Measurements from ENCODE around the gene PCDHB13. TPM values are rescaled to one million over a fixed set of nuclear protein-coding genes. Genes with fewer than 3 reads are reported as not detected.
A peak's percentile ranks its signal among the peaks of the same experiment; 100 is the strongest.
"Not testable (repeated sequence)": the region's sequence is repeated elsewhere in the genome, so short reads cannot be mapped to it uniquely, and the experiment has no call there.

PCDHB13 gene
- not detected for total RNA-seq

GRCh38 chr5:141213656-141214339 lies at the start of gene PCDHB13:
PCDHB13 (plus strand) TSS chr5:141213919; CDS start chr5:141214124, 205 bp downstream.
- ATAC-seq (ENCODE audit: low read depth); H3K27ac Mint-ChIP-seq; H3K4me1 Mint-ChIP-seq; DNase-seq; H3K36me3 Mint-ChIP-seq; POLR2A ChIA-PET; H3K4me3 Mint-ChIP-seq: not testable (repeated sequence)
- Mint-ChIP-seq H3K27me3 (peaks cover 22% of the 10 kb centered on the region), H3K9me3 (peaks cover 18% of the 10 kb centered on the region)

- Mint-ChIP-seq H3K4me3 (no peak within 1 kb of the TSS), H3K9me3 (peaks cover 1% of the 10 kb centered on the region), H3K4me1 (no peaks in the 10 kb centered on the region), H3K27ac (no peak within 1 kb of the TSS), H3K36me3 (no peaks in the 10 kb centered on the region), H3K27me3 (no peaks in the 10 kb centered on the region)
- DNase-seq: no peak
- no peak for ATAC-seq (ENCODE audit: low read depth)
- POLR2A ChIA-PET: no interaction called here
These were observed 41.1 kb upstream of the PCDHB13 start, which contains the start of gene PCDHB7 for GRCh38 chr5:141172381-141173204. PCDHB7 (plus strand) TSS chr5:141172644; CDS start chr5:141172836, 192 bp downstream.

GRCh38 chr5:141174291-141175104 lies 39.2 kb upstream of the PCDHB13 start:
- H3K4me1 Mint-ChIP-seq; H3K27me3 Mint-ChIP-seq; H3K36me3 Mint-ChIP-seq; ATAC-seq (ENCODE audit: low read depth); H3K4me3 Mint-ChIP-seq; DNase-seq; H3K9me3 Mint-ChIP-seq; POLR2A ChIA-PET: not testable (repeated sequence)
- peak overlapping the region; percentile 18 for H3K27ac Mint-ChIP-seq

- no peak for DNase-seq
- peaks cover 1% of the 10 kb centered on the region for H3K9me3 Mint-ChIP-seq
- POLR2A ChIA-PET: no interaction called here
- no peak overlapping the region for H3K27ac Mint-ChIP-seq
- ATAC-seq (ENCODE audit: low read depth): no peak
- H3K4me3 Mint-ChIP-seq: no peak overlapping the region
- H3K36me3 Mint-ChIP-seq: no peaks in the 10 kb centered on the region
- no peaks in the 10 kb centered on the region for H3K4me1 Mint-ChIP-seq
- no peaks in the 10 kb centered on the region for H3K27me3 Mint-ChIP-seq
These were observed 37.8 kb upstream of the PCDHB13 start for GRCh38 chr5:141175933-141176332.

GRCh38 chr5:141177577-141178191 lies 36.0 kb upstream of the PCDHB13 start, which contains the start of gene PCDHB8:
PCDHB8 (plus strand) TSS chr5:141177790; CDS start chr5:141178035, 245 bp downstream.
- not testable (repeated sequence) for H3K27me3 Mint-ChIP-seq; ATAC-seq (ENCODE audit: low read depth); H3K36me3 Mint-ChIP-seq

GRCh38 chr5:141179371-141179770 lies 34.3 kb upstream of the PCDHB13 start:
- H3K9me3 Mint-ChIP-seq; H3K27ac Mint-ChIP-seq; H3K4me1 Mint-ChIP-seq; H3K27me3 Mint-ChIP-seq; POLR2A ChIA-PET; ATAC-seq (ENCODE audit: low read depth); H3K36me3 Mint-ChIP-seq; H3K4me3 Mint-ChIP-seq: not testable (repeated sequence)
- peak; percentile 44 for DNase-seq

More at GRCh38 chr5:141177577-141178191, 36.0 kb upstream of the PCDHB13 start, which contains the start of gene PCDHB8:
- H3K27ac Mint-ChIP-seq, H3K4me1 Mint-ChIP-seq, POLR2A ChIA-PET, H3K9me3 Mint-ChIP-seq, H3K4me3 Mint-ChIP-seq, DNase-seq: not testable (repeated sequence)

- DNase-seq; H3K4me1 Mint-ChIP-seq; H3K36me3 Mint-ChIP-seq; ATAC-seq (ENCODE audit: low read depth); H3K4me3 Mint-ChIP-seq; POLR2A ChIA-PET; H3K27ac Mint-ChIP-seq; H3K9me3 Mint-ChIP-seq: not testable (repeated sequence)
- peaks cover 12% of the 10 kb centered on the region for H3K27me3 Mint-ChIP-seq
These were observed 33.8 kb upstream of the PCDHB13 start for GRCh38 chr5:141179876-141180275.

GRCh38 chr5:141180313-141180712 lies 33.4 kb upstream of the PCDHB13 start:
- no peaks in the 10 kb centered on the region for H3K4me1 Mint-ChIP-seq
- DNase-seq: no peak
- H3K9me3 Mint-ChIP-seq: peaks cover 8% of the 10 kb centered on the region
- no peak for ATAC-seq (ENCODE audit: low read depth)
- no peak overlapping the region for H3K27ac Mint-ChIP-seq
- H3K27me3 Mint-ChIP-seq: peaks cover 15% of the 10 kb centered on the region
- POLR2A ChIA-PET: no interaction called here
- H3K36me3 Mint-ChIP-seq: no peaks in the 10 kb centered on the region
- H3K4me3 Mint-ChIP-seq: no peak overlapping the region

GRCh38 chr5:141182248-141182647 lies 31.5 kb upstream of the PCDHB13 start, which contains the start of gene PCDHB16:
PCDHB16 (plus strand) TSS chr5:141182387; CDS start chr5:141182560, 173 bp downstream.
- Mint-ChIP-seq H3K36me3 (no peaks in the 10 kb centered on the region), H3K27me3 (peaks cover 16% of the 10 kb centered on the region), H3K4me1 (no peaks in the 10 kb centered on the region), H3K9me3 (peaks cover 13% of the 10 kb centered on the region), H3K4me3 (no peak within 1 kb of the TSS), H3K27ac (peak within 1 kb of the TSS; percentile 19)
- ATAC-seq (ENCODE audit: low read depth) (no peak), DNase-seq (no peak)
- POLR2A ChIA-PET: no interaction called here

GRCh38 chr5:141184117-141184855 lies 29.4 kb upstream of the PCDHB13 start:
- ATAC-seq (ENCODE audit: low read depth); H3K4me1 Mint-ChIP-seq; H3K4me3 Mint-ChIP-seq; H3K36me3 Mint-ChIP-seq; H3K27ac Mint-ChIP-seq; POLR2A ChIA-PET; DNase-seq: not testable (repeated sequence)
- H3K9me3 Mint-ChIP-seq: peaks cover 20% of the 10 kb centered on the region
- peaks cover 19% of the 10 kb centered on the region for H3K27me3 Mint-ChIP-seq

- Mint-ChIP-seq H3K36me3 (no peaks in the 10 kb centered on the region), H3K27ac (no peak within 1 kb of the TSS), H3K27me3 (peaks cover 20% of the 10 kb centered on the region), H3K4me3 (no peak within 1 kb of the TSS), H3K9me3 (peaks cover 25% of the 10 kb centered on the region), H3K4me1 (no peaks in the 10 kb centered on the region)
- no peak for ATAC-seq (ENCODE audit: low read depth)
- POLR2A ChIA-PET: no interaction called here
- DNase-seq: no peak
These were observed 26.7 kb upstream of the PCDHB13 start, which contains the start of gene PCDHB9 for GRCh38 chr5:141186897-141187512. PCDHB9 (plus strand) TSS chr5:141187161; CDS start chr5:141187319, 158 bp downstream.

- H3K9me3 Mint-ChIP-seq: peaks cover 29% of the 10 kb centered on the region
- H3K36me3 Mint-ChIP-seq; DNase-seq; H3K27ac Mint-ChIP-seq; H3K4me3 Mint-ChIP-seq; POLR2A ChIA-PET; ATAC-seq (ENCODE audit: low read depth); H3K4me1 Mint-ChIP-seq: not testable (repeated sequence)
- H3K27me3 Mint-ChIP-seq: peaks cover 16% of the 10 kb centered on the region
These were observed 25.0 kb upstream of the PCDHB13 start for GRCh38 chr5:141188682-141189081.

Data from activated naive CD8-positive, alpha-beta T cell treated with anti-CD3 and anti-CD28 coated beads, Interleukin-2, amount 10 ng/mL, durations not matched to agents 7 days and 5 days (primary cell).